GM18502 (cell line): Measurements from ENCODE around the gene BMPER.

ENCODE experiments used
- ATAC-seq: cut with Tn5 transposase; IDR thresholded peaks from one replicate; pipeline ENCODE4 v1.9.1; 2021; ENCODE audit warnings: mild to moderate bottlenecking; ENCODE audit not compliant: unreplicated experiment, poor library complexity

The BMPER gene

GRCh38 chr7:34057956-34058355 is 152.6 kb downstream of the BMPER start:
- no peak for ATAC-seq

- ATAC-seq = no peak
Observed at GRCh38 chr7:34058801-34059135, 153.4 kb downstream of the BMPER start.

DNA sequence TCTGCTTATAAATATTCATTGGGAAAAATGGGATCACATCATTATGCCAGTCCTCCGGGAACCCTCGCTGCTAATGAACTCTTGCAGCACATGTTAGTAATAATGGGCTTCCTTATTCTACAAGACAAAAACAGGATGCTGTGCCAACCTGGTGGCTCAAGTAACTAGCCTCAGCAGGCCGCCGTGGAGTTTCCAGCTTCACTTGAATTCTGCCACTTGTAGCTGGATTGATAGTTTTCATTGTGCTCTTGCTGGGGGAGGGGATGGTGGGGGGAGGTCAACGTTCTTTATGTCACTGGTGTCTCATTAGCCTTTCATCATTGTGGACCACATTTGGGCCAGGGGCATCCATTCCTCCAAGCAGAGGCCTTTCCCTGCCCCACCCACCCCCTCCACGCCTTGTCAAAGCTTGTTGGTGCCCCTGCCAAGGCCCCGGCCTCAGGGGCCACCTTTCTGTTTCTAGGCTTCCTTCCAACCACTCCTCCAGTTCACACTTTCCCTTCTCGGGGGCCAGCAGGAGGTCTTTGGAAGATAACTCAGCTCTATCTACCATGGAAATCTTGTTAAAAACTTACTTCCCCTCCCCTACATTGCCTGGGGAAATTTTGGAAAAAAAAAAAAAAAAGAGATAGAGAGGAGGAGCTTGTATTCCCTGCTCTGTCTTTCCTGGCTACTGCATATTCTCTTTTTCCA is 153.9 kb downstream of the BMPER start:
- no peak for ATAC-seq

- no peak for ATAC-seq
Observed at GRCh38 chr7:34060196-34060947, 155.0 kb downstream of the BMPER start.

DNA sequence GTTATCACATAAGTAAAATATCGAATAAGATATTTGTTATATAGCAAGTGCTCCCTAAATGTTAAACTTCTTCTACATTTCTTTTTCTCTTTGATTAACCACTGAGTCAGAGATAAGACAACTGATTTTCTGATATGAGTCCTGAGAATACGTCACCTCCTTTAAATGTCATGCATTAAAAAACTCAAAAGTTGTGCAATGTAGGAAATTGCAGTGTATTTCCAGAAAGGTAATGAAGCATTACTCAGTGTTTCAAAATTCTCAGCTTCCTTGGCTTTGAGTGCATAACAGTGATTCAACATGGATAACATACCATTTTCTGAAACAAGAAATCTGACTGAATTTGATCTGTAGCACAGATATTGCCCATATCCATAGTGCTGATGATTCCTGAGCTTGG is 155.8 kb downstream of the BMPER start:
- ATAC-seq = no peak

- no peak for ATAC-seq
Observed at GRCh38 chr7:34062341-34062740, 157.0 kb downstream of the BMPER start.

GRCh38 chr7:34062826-34063225 is 157.5 kb downstream of the BMPER start:
- no peak for ATAC-seq

DNA sequence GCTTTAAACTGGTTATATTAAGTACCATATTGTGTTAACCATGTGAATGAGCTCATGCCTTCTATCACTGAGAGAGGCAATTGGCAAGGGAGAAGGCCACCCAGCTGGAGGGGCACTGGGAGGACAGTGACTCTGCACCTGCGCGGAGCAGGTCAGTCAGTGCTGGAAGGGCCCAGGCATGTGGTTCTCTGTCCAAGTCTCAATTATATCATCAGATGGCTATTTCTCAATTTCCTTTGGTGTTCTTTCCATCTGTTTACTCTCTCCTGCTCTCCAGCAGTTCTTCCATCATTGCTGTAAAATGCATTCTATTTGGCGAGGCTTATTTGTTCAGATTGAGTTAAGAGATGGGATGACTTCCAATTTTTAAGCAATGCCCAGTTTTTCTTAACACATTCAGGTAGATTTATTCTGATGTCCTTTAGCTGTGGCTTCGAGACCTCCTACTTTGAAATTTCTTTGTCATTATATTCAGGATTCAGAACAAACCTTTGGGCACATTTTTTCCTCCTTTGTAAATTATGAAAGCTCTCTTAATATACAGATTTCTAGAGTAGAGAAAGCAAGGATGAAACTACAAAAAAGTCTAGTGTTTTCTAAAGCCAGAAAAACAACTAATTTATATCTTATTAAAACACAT is 159.3 kb downstream of the BMPER start:
- no peak for ATAC-seq

DNA sequence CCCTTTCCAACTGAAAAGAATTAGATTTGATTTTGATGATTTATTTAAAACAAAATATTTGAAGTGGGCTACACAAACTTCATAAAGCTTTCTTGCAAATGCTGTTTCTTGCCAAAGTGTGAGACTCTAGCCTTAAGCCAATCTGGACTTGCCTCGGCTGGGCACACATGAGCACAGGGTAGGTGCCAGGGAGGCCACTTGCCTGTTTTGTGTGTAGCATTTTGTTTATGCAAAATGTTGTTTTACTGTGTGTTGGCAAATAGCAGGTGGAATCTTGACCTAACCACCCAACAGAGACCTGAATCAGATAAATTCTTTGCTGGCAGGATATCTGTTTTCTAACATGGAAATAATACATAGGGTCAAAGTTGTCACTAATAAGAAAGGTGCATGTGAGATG is 161.1 kb downstream of the BMPER start:
- ATAC-seq = no peak

GRCh38 chr7:34067005-34067778 is 161.9 kb downstream of the BMPER start:
- no peak for ATAC-seq

DNA sequence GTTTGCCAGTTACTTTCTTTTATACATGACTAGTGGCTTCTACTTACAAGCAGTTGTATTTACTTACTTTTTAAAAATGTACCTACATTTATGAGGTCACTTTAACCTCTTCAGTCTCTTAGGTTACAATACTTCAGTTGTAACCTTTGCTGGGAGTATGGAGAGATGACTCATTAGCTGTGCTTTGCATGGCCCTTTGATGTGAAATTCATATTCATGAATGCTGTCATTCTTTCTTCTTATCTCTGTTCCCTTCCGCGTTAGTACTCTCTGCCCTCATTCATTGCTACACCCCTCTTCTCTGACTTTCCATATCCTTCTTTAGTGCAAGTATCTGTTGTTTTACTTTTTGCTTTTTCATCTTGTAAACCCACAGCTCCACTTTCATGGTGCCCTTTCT is 164.3 kb downstream of the BMPER start:
- no peak for ATAC-seq

DNA sequence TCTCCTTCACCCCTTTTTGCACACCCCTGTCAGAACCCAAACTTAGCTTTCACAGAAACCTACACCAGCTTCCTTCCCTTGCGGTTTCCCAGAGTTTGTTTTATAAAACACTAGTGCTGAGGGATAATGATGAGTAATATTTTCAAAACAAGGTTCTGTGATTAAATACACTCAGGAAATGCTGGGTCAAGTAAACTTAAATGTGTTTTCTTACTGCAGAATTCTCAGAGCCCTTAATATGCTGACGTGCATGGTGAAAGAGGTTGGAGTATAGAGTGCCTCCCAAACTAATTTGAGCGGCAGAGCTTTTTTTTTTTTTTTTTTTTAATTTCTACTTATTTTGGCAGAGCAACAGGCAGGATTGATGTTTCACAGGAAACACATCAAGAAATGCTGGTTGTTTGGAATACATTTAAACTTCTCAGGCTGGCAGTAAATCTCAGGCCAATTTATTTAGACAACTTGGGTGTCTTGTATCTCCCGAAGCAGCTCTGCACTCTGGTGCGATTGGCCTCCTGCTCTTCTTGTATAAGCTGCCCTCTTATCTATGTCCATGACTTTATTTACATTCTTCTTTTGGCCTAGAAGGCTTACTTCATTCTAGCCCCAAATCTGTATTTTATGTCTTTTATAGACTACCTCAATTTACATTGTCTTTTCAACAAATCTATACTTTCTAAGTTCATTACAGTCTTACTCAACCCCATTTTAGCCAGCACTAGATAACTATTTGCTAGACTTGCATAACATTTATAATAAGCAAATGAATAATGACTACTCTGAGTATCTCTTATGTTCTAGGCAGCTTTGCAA is 165.4 kb downstream of the BMPER start:
- no peak for ATAC-seq

- ATAC-seq = no peak
Observed at GRCh38 chr7:34073676-34074075, 168.3 kb downstream of the BMPER start.

GRCh38 chr7:34074421-34074820 is 169.1 kb downstream of the BMPER start:
- ATAC-seq = no peak

- ATAC-seq = no peak
Observed at GRCh38 chr7:34075523-34076370, 170.4 kb downstream of the BMPER start.

DNA sequence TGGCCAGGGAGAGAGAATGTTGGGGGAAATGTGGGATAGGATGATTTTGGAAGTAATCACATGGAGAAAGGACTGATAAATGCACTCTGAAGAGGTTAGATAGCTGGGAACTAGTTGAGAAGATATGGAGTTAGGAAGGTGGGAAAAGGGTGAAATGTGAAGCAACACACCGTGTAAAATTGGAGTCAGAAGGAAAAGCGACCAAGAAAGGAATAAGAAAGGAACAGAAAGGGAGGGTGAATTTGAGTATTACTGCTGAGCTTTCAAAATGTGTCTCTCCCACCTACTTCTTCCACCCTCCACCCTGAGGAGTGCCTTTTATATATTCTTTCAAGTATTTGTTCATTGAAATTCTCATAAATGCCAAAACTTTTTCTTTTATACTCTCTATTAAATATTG is 171.8 kb downstream of the BMPER start:
- ATAC-seq = no peak

GRCh38 chr7:34078864-34079263 is 173.5 kb downstream of the BMPER start:
- ATAC-seq = no peak

GRCh38 chr7:34080513-34080912 is 175.2 kb downstream of the BMPER start:
- ATAC-seq = no peak

DNA sequence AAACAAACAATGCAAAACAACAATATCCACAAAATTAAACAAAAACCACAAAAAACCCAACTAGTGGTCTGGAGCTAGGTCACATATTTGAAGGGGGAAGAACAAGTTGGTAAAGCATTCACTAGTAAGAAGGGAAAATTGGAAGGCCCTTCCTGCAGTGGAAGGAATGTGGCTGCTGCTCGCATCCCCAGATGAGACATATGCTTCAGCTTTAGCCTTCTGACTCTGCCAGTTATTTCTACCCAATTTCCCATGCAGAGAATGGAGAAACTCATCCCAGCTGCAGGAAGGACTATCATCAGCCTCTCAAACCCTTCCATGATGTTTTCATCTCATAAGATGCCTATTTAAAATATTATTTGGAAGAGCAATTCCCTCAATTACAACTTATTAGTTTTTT is 176.6 kb downstream of the BMPER start:
- ATAC-seq = no peak
